Upper lobe of left lung (tissue), 6 donors: ENCODE results near the gene RASSF3. TPM values are rescaled to one million over a fixed set of nuclear protein-coding genes. Genes with fewer than 3 reads are reported as not detected.
A peak's percentile ranks its signal among the peaks of the same experiment; 100 is the strongest.

ENCODE experiments used
- ATAC-seq, 2 donors: fragments of 200-7000 bp; cut with Tn5 transposase; one replicate each; pipeline ENCODE4 v1.9.1; 2022; ENCODE audit warnings: mild to moderate bottlenecking in 2 of 2, moderate library complexity in 2 of 2; ENCODE audit not compliant: low FRiP score in 2 of 2
- DNase-seq, 2 donors: peaks; one replicate each; pipeline ENCODE4 v3.0.0-alpha.2; 2019 to 2020
- H3K27ac ChIP-seq, 4 donors: fragments of 200-600 bp; sonication (generic); one replicate each; pipeline ENCODE4 v1.5.1; 2016 to 2019
- H3K27me3 ChIP-seq, 4 donors: fragments of 200-600 bp; sonication (generic); one replicate each; pipeline ENCODE4 v1.5.1; 2017 to 2019
- H3K36me3 ChIP-seq, 4 donors: fragments of 200-600 bp; sonication (generic); one replicate each; pipeline ENCODE4 v1.5.1; 2016 to 2019
- H3K4me1 ChIP-seq, 4 donors: fragments of 200-600 bp; sonication (generic); one replicate each; pipeline ENCODE4 v1.5.1; 2018 to 2019
- H3K4me3 ChIP-seq, 4 donors: fragments of 200-600 bp; sonication (generic); one replicate each; pipeline ENCODE4 v1.5.1; 2017 to 2019; ENCODE audit warnings: mild to moderate bottlenecking in 2 of 4, moderate library complexity in 1 of 4
- H3K9me3 ChIP-seq, 4 donors: fragments of 200-600 bp; sonication (generic); one replicate each; pipeline ENCODE4 v1.5.1; 2018 to 2019
- EP300 ChIP-seq, 4 donors: sonication (generic); formaldehyde crosslinking; IDR thresholded peaks; one replicate each; pipeline ENCODE4 v1.5.1; 2017; ENCODE audit warnings: antibody characterized with exemption in 4 of 4, control low read depth in 2 of 4
- POLR2A ChIP-seq, 4 donors: fragments of 450-650 bp; IDR thresholded peaks; one replicate each; pipeline ENCODE4 v1.5.1; 2016 to 2017; ENCODE audit warnings: antibody characterized with exemption in 4 of 4, mild to moderate bottlenecking in 2 of 4
- POLR2AphosphoS5 ChIP-seq, 2 donors: sonication (generic); formaldehyde crosslinking; IDR thresholded peaks; one replicate each; pipeline ENCODE4 v1.5.1; 2017; ENCODE audit warnings: antibody characterized with exemption in 2 of 2
- WGBS, 2 donors: methylation state at CpG; one replicate each; pipeline ENCODE4 v1.1.5; 2017 to 2018; 5-methylcytosine and 5-hydroxymethylcytosine counted together
- total RNA-seq, 6 donors: library from RNA; depleted of rRNA in 4 of 6; stranded (reverse); fragments of >200 nt in 4 of 6; gene quantifications; one replicate each; pipeline versions ENCODE4 v1.1.0 to v1.2.1, GENCODE V29; 2016 to 2021
- TF ChIP-seq, protein P1 (sequence below), 6 experiments: fragments of 450-650 bp in 4 of 6; fragments of 200-600 bp in 2 of 6; sonication (generic) in 2 of 6; IDR thresholded peaks; one replicate each; pipeline ENCODE4 v1.5.1; 2016 to 2019; ENCODE audit warnings: antibody characterized with exemption in 6 of 6
- donor health status: DM: no; HTN: no; CAD: no; lungs with moderate emphysema.
- donor health status: DM: no; HTN: yes; CAD: no; lungs with severe emphysema.

The RASSF3 gene
- total RNA-seq, 6 donors from 2014 or later = 25.0 to 104 (median 46.0) TPM

DNA sequence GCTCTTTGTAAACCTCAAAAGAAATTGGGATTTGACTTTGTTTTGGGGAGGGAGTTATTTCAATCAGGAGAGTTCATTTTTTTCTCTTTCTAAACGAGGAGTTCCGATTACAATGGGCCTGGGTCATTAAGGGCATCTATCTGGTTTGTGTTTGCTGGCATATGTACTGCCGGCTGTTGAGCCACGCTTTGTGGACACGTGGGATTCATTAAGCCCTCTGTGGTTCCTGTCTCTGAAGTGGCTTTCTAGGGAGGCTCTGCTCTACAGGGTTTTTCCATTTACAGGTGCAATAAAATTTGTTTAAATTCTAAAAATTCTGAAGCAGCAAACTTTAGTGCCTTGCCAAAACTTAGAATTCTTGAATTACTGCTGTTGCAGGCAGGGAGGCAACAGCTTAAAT is 91.0 kb downstream of the RASSF3 start:
- Histone ChIP-seq H3K4me1 (peaks cover 2 to 18% (median 9%) of the 10 kb centered on the region in 4 donors), H3K36me3 (peaks cover 0 to 14% (median 0%) of the 10 kb centered on the region in 4 donors), H3K4me3 (no peak overlapping the region), H3K27ac (peak overlapping the region in 2 of 4 donors; percentile 64 to 78), H3K9me3 (no peaks in the 10 kb centered on the region), H3K27me3 (no peaks in the 10 kb centered on the region)
- ATAC-seq (no peak), DNase-seq (no peak)
- 74 to 81% methylated on average over 5 of the region's 5 CpGs for WGBS, 2 donors
- no peak for TF ChIP-seq POLR2A (IDR thresholded peaks at IDR 0.05)
- TF ChIP-seq, protein P1, sequence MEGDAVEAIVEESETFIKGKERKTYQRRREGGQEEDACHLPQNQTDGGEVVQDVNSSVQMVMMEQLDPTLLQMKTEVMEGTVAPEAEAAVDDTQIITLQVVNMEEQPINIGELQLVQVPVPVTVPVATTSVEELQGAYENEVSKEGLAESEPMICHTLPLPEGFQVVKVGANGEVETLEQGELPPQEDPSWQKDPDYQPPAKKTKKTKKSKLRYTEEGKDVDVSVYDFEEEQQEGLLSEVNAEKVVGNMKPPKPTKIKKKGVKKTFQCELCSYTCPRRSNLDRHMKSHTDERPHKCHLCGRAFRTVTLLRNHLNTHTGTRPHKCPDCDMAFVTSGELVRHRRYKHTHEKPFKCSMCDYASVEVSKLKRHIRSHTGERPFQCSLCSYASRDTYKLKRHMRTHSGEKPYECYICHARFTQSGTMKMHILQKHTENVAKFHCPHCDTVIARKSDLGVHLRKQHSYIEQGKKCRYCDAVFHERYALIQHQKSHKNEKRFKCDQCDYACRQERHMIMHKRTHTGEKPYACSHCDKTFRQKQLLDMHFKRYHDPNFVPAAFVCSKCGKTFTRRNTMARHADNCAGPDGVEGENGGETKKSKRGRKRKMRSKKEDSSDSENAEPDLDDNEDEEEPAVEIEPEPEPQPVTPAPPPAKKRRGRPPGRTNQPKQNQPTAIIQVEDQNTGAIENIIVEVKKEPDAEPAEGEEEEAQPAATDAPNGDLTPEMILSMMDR (IDR thresholded peaks at IDR 0.05) = no peak
- TF ChIP-seq EP300 (IDR thresholded peaks at IDR 0.05) = no peak
- no peak for TF ChIP-seq POLR2AphosphoS5 (IDR thresholded peaks at IDR 0.05)

DNA sequence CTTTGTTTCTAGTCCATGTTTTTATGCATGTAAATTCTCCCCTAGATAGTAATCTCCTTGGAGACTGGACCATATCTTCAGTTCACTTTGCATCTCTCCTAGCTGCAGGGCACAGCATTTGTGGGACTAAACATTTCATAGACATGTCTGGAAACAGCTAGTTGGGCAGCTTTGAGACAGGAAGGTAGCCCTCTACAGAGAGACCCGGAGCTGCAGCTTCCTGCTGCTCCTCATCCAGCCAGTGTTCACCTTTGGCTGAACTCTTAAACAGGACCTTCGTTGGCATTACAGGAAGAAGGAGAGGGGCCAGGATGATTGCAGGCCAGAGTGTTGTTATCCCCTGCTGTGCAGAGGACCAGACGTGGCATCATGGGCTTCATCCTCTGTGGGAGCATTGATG is 96.0 kb downstream of the RASSF3 start:
- Histone ChIP-seq H3K36me3 (no peaks in the 10 kb centered on the region), H3K27me3 (no peaks in the 10 kb centered on the region), H3K27ac (no peak overlapping the region), H3K9me3 (no peaks in the 10 kb centered on the region), H3K4me3 (no peak overlapping the region), H3K4me1 (peaks cover 0 to 5% (median 0%) of the 10 kb centered on the region in 4 donors)
- DNase-seq (no peak), ATAC-seq (no peak)
- 30 to 49% methylated on average over 3 of the region's 3 CpGs for WGBS, 2 donors
- TF ChIP-seq EP300 (IDR thresholded peaks at IDR 0.05) (no peak), POLR2AphosphoS5 (IDR thresholded peaks at IDR 0.05) (no peak)
- TF ChIP-seq, protein P1 (IDR thresholded peaks at IDR 0.05) = no peak

DNA sequence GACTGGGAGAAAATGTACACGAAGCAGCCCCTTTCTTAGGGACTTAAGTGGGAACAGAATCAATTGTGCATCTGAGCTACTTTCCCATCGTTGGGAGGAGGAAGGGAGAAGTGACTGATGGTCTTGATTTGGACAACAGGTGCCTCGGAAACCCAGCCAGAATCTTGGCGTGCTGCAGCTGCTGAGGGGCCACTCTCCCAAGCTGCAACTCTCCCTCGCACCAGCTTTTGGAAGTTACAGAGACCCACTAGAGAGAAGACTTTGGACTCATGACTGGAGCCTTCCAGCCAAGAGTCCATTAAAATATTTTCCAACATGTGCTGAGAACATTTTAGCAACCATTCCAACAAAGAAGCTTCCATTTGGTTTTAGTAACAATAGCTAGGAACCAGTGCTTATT is 96.6 kb downstream of the RASSF3 start:
- no peaks in the 10 kb centered on the region for H3K27me3 ChIP-seq
- peaks cover 0 to 4% (median 0%) of the 10 kb centered on the region in 4 donors for H3K4me1 ChIP-seq
- peaks cover 0 to 3% (median 0%) of the 10 kb centered on the region in 4 donors for H3K36me3 ChIP-seq
- WGBS, 2 donors = 72 to 78% methylated on average over 5 of the region's 5 CpGs
- TF ChIP-seq POLR2AphosphoS5 (IDR thresholded peaks at IDR 0.05) = no peak
- no peak for TF ChIP-seq EP300 (IDR thresholded peaks at IDR 0.05)
- no peak for TF ChIP-seq POLR2A (IDR thresholded peaks at IDR 0.05)
- TF ChIP-seq, protein P1 (IDR thresholded peaks at IDR 0.05) = no peak
- H3K27ac ChIP-seq = no peak overlapping the region
- DNase-seq (no peak), ATAC-seq (no peak)
- H3K9me3 ChIP-seq = no peaks in the 10 kb centered on the region
- no peak overlapping the region for H3K4me3 ChIP-seq

DNA sequence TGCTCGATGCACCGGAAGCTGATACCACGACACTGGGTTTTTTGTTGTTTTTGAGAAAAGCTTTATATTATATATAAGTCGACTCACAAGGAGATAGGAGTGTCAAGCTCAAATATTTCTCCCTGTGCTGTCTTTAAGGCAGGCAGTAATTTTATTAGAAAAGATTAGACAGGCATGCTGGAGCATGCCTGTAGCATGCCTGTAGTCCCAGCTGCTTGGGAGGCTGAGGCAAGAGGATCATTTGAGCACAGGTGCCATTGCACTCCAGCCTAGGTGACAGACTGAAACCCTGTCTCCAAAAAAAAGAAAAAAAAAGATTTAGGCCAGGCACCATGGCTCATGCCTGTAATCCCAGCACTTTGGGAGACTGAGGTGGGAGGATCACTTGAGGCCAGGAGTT is 97.1 kb downstream of the RASSF3 start:
- H3K4me1 ChIP-seq = peaks cover 0 to 4% (median 0%) of the 10 kb centered on the region in 4 donors
- H3K9me3 ChIP-seq = no peaks in the 10 kb centered on the region
- H3K36me3 ChIP-seq = peaks cover 0 to 8% (median 2%) of the 10 kb centered on the region in 4 donors
- DNase-seq (no peak), ATAC-seq (no peak)
- no peaks in the 10 kb centered on the region for H3K27me3 ChIP-seq
- WGBS, 2 donors = 93 to 94% methylated on average over 4 of the region's 4 CpGs
- TF ChIP-seq POLR2AphosphoS5 (IDR thresholded peaks at IDR 0.05) = no peak
- TF ChIP-seq, protein P1 (IDR thresholded peaks at IDR 0.05) = no peak
- no peak for TF ChIP-seq POLR2A (IDR thresholded peaks at IDR 0.05)
- no peak for TF ChIP-seq EP300 (IDR thresholded peaks at IDR 0.05)
- no peak overlapping the region for H3K4me3 ChIP-seq
- H3K27ac ChIP-seq = no peak overlapping the region

DNA sequence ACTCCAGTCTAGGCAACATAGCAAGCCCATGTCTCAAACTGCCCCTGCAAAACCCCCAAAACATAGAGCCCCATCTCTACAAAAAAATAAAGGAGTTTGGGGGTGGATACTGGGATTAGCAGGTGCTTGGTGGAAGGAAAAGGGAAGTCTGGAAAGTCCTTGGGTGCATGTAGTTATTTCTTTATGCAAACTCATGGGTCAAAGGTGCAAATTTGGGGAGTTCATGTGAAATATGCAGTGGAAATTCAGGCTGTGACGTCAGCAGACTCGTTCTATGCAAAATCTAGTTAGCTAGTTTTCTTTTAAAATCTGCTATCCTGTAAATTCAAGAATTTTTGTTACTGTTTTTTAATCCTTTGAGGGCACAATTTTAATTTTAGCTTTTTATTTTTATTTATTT is 97.6 kb downstream of the RASSF3 start:
- TF ChIP-seq EP300 (IDR thresholded peaks at IDR 0.05) (no peak), POLR2A (IDR thresholded peaks at IDR 0.05) (no peak), POLR2AphosphoS5 (IDR thresholded peaks at IDR 0.05) (no peak)
- TF ChIP-seq, protein P1 (IDR thresholded peaks at IDR 0.05) = no peak
- Histone ChIP-seq H3K27ac (no peak overlapping the region), H3K4me1 (peaks cover 0 to 4% (median 0%) of the 10 kb centered on the region in 4 donors), H3K27me3 (no peaks in the 10 kb centered on the region), H3K9me3 (no peaks in the 10 kb centered on the region), H3K36me3 (peaks cover 0 to 13% (median 5%) of the 10 kb centered on the region in 4 donors), H3K4me3 (no peak overlapping the region)
- 88 to 93% methylated on average over 2 of the region's 2 CpGs for WGBS, 2 donors
- ATAC-seq (no peak), DNase-seq (no peak)
